GM18873 (cell line): ENCODE measurements around the gene MTHFD1.

Source experiments
- ATAC-seq: cut with Tn5 transposase; IDR thresholded peaks from one replicate; pipeline ENCODE4 v1.9.1; 2021; ENCODE audit warnings: mild to moderate bottlenecking, moderate library complexity, moderate number of reproducible peaks; ENCODE audit not compliant: unreplicated experiment, low FRiP score

The MTHFD1 gene

GRCh38 chr14:64488590-64489099 lies 100.5 kb downstream of the MTHFD1 start:
- ATAC-seq = no peak

- ATAC-seq = no peak
Observed at GRCh38 chr14:64491637-64492036, 103.5 kb downstream of the MTHFD1 start.

- ATAC-seq = no peak
Observed at GRCh38 chr14:64493455-64493854, 105.3 kb downstream of the MTHFD1 start.

- ATAC-seq = no peak
Observed at GRCh38 chr14:64495252-64495651, 107.1 kb downstream of the MTHFD1 start.

- ATAC-seq = no peak
Observed at GRCh38 chr14:64496764-64497163, 108.6 kb downstream of the MTHFD1 start.

- ATAC-seq = no peak
Observed at GRCh38 chr14:64500088-64500487, 111.9 kb downstream of the MTHFD1 start.

GRCh38 chr14:64501411-64502171 lies 113.4 kb downstream of the MTHFD1 start:
- ATAC-seq = no peak

- ATAC-seq = no peak
Observed at GRCh38 chr14:64502456-64502855, 114.3 kb downstream of the MTHFD1 start.

GRCh38 chr14:64502887-64503433 lies 114.8 kb downstream of the MTHFD1 start:
- ATAC-seq = no peak

- ATAC-seq = peak; percentile 50
Observed at GRCh38 chr14:64503434-64504309, 115.5 kb downstream of the MTHFD1 start, which contains the start of gene ZBTB25. Gene ZBTB25, minus strand, starts transcription at chr14:64503838. Its CDS starts 13,305 bp downstream, at chr14:64490533.

- ATAC-seq = peak; percentile 14
Observed at GRCh38 chr14:64504310-64504896, 116.2 kb downstream of the MTHFD1 start, which contains the start of gene ZBTB1. Gene ZBTB1, plus strand, starts transcription at chr14:64504770. Its CDS starts 16,735 bp downstream, at chr14:64521505.

GRCh38 chr14:64504897-64505794 lies 117.0 kb downstream of the MTHFD1 start:
- ATAC-seq = peak; percentile 4

GRCh38 chr14:64506721-64507120 lies 118.6 kb downstream of the MTHFD1 start:
- no peak for ATAC-seq

GRCh38 chr14:64507376-64508156 lies 119.4 kb downstream of the MTHFD1 start:
- ATAC-seq = no peak

- ATAC-seq = no peak
Observed at GRCh38 chr14:64508215-64508776, 120.1 kb downstream of the MTHFD1 start.

GRCh38 chr14:64509036-64509435 lies 120.9 kb downstream of the MTHFD1 start:
- ATAC-seq = no peak
